GM18951 (cell line): ENCODE measurements around the gene C19orf85.
"Not testable (repeated sequence)": the region's sequence is repeated elsewhere in the genome, so short reads cannot be mapped to it uniquely, and the experiment has no call there.

Experiments used
- POLR2A ChIP-seq: IDR thresholded peaks from 4 replicates; pipeline ENCODE4 v1.6.1; 2011; ENCODE audit warnings: mild to moderate bottlenecking; ENCODE audit not compliant: insufficient read length, insufficient read depth; ENCODE audit errors: extremely low read depth
- in situ Hi-C: fragments of 300-500 bp; cut with MboI; formaldehyde crosslinking; loops from one replicate; pipeline ENCODE4 v1.12.0; 2022; ENCODE audit warnings: low sequenced_read_pairs, mixed read lengths, inconsistent platforms; ENCODE audit not compliant: unreplicated experiment

Gene C19orf85

DNA sequence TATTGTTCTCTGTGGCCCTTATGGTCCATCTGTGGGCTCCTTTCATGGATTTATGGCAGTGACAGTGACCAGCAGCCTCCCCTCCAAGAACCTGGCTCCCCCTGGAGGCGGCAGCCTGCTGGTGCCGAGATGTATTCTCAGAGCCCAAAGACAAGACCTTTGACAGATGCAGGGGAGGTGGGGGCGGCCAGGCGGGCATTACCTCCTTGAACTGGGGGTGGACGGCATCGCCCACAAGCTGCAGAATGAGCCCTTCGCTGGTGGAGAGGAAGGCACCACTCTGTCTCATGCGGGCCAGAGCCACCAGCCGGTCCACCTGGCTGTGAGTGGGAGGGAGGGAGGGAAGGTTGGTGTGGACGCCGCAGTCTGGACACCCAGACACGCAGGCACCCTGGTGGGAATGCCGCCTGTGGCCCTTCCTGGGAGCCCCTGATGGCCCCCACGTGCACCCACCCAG lies 9.7 kb downstream of the C19orf85 start:
- TF ChIP-seq POLR2A = no peak
- in situ Hi-C loops = no loop called here

- in situ Hi-C loops = no loop called here
- no peak for TF ChIP-seq POLR2A
Observed at GRCh38 chr19:55453511-55454260, 10.9 kb downstream of the C19orf85 start.

- no peak for TF ChIP-seq POLR2A
- in situ Hi-C loops = no loop called here
Observed at GRCh38 chr19:55452749-55453346, 11.7 kb downstream of the C19orf85 start.

- no peak for TF ChIP-seq POLR2A
- in situ Hi-C loops = no loop called here
Observed at GRCh38 chr19:55451965-55452748, 12.4 kb downstream of the C19orf85 start.

GRCh38 chr19:55451163-55451964 lies 13.2 kb downstream of the C19orf85 start:
- no peak for TF ChIP-seq POLR2A
- in situ Hi-C loops = no loop called here

- TF ChIP-seq POLR2A = no peak
- in situ Hi-C loops = no loop called here
Observed at GRCh38 chr19:55449469-55449868, 15.1 kb downstream of the C19orf85 start.

DNA sequence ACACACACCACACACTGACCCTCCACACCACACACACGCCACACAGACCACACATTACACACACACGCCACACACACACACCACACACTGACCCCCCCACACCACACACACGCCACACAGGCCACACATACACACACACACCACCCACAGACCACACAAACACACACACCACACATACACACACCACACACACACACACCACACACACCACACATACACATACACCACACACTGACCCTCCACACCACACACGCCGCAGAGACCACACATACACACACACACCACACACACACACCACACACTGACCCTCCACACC lies 16.4 kb downstream of the C19orf85 start:
- in situ Hi-C loops = not testable (repeated sequence)

- in situ Hi-C loops = no loop called here
- no peak for TF ChIP-seq POLR2A
Observed at GRCh38 chr19:55447421-55448174, 17.0 kb downstream of the C19orf85 start.

GRCh38 chr19:55446060-55446459 lies 18.5 kb downstream of the C19orf85 start:
- no peak for TF ChIP-seq POLR2A
- in situ Hi-C loops = no loop called here

- TF ChIP-seq POLR2A = no peak
- in situ Hi-C loops = no loop called here
Observed at GRCh38 chr19:55444646-55445045, 19.9 kb downstream of the C19orf85 start.

DNA sequence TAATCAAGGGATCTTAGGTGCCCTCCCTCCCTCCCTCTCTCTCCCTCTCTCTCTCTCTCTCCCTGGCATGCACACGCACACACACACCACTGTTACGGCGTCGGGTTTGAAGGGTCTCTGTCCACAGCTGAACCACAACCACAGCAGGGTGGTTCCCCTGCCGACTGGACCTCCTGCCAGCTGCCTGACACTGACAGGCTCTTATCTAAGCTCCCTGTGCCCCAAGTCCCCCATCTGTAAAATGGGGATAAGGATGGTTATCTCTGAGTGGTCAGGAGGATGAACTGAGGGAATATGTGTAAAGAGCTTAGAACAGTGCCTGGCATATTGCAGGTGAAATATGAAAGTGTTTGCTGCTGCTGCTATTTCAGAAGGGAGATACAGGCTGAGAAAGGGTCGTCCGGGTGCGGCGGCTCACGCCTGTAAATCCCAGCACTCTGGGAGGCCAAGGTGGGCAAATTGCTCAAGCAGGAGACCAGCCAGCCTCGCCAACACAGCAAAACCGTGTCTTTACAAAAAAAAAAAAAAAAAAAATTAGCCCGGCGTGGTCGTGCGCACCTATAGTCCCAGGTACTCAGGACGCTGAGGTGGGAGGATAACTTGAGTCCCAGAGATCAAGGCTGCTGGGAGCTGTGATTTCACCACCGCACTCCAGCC lies 20.6 kb downstream of the C19orf85 start:
- in situ Hi-C loops = no loop called here

More for the DNA sequence above, 20.6 kb downstream of the C19orf85 start:
- no peak for TF ChIP-seq POLR2A
